Medulla oblongata (tissue), 1 donor: Measurements from ENCODE around the gene AHCTF1.

Source experiments
- DNase-seq: peaks from one replicate; pipeline ENCODE4 v3.0.0-alpha.2; 2015; ENCODE audit errors: extremely low spot score

Gene AHCTF1, protein sequence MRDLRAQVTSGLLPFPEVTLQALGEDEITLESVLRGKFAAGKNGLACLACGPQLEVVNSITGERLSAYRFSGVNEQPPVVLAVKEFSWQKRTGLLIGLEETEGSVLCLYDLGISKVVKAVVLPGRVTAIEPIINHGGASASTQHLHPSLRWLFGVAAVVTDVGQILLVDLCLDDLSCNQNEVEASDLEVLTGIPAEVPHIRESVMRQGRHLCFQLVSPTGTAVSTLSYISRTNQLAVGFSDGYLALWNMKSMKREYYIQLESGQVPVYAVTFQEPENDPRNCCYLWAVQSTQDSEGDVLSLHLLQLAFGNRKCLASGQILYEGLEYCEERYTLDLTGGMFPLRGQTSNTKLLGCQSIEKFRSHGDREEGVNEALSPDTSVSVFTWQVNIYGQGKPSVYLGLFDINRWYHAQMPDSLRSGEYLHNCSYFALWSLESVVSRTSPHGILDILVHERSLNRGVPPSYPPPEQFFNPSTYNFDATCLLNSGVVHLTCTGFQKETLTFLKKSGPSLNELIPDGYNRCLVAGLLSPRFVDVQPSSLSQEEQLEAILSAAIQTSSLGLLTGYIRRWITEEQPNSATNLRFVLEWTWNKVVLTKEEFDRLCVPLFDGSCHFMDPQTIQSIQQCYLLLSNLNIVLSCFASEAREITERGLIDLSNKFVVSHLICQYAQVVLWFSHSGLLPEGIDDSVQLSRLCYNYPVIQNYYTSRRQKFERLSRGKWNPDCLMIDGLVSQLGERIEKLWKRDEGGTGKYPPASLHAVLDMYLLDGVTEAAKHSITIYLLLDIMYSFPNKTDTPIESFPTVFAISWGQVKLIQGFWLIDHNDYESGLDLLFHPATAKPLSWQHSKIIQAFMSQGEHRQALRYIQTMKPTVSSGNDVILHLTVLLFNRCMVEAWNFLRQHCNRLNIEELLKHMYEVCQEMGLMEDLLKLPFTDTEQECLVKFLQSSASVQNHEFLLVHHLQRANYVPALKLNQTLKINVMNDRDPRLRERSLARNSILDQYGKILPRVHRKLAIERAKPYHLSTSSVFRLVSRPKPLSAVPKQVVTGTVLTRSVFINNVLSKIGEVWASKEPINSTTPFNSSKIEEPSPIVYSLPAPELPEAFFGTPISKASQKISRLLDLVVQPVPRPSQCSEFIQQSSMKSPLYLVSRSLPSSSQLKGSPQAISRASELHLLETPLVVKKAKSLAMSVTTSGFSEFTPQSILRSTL (N-terminal part only)

GRCh38 chr1:246931549-246932365, at the start of gene AHCTF1:
AHCTF1 (minus strand) TSS chr1:246931948; CDS start chr1:246918370, 13,578 bp downstream.
- peak; percentile 99 for DNase-seq

- no peak for DNase-seq
Observed at GRCh38 chr1:246978785-246979184, 47.0 kb upstream of the AHCTF1 start.

DNA sequence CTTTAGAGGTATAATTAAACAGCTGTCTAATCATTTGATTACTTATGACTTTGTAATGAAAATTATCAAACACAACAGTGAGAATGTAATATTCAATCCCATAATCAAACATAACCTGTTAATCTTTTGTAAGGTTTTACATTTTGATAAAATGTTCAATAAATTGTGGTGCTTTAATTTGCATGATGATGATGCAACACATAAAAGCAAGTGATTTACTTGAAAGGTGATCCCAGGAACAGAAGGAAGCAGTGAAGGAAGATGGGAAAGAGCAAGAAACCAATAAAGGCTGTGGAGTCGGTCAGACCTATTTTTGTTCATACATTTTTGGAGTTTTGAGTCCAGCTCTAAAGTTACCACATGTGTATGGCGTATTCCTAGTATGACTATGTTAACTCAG, 46.5 kb upstream of the AHCTF1 start:
- no peak for DNase-seq

GRCh38 chr1:246971969-246972368, 40.2 kb upstream of the AHCTF1 start:
- DNase-seq = no peak

- DNase-seq = peak; percentile 74
Observed at GRCh38 chr1:246971090-246971721, 39.5 kb upstream of the AHCTF1 start.

DNA sequence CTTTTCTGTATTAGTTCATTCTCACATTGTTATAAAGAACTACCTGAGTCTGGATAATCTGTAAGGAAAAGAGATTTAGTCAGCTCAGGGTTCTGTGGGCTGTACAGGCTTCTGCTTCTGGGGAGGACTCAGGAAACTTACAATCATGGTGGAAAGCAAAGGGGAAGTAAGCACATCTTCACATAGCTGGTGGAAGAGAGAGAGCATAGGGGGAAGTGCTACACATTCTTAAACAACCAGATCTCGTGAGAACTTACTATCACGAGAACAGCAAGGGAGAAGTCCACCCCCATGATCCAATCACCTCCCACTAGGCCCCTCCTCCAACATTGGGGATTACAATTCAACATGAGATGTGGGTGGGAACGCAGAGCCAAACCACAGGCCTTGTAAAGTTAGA, 37.9 kb upstream of the AHCTF1 start:
- DNase-seq = no peak

GRCh38 chr1:246966502-246966901, 34.8 kb upstream of the AHCTF1 start:
- no peak for DNase-seq

DNA sequence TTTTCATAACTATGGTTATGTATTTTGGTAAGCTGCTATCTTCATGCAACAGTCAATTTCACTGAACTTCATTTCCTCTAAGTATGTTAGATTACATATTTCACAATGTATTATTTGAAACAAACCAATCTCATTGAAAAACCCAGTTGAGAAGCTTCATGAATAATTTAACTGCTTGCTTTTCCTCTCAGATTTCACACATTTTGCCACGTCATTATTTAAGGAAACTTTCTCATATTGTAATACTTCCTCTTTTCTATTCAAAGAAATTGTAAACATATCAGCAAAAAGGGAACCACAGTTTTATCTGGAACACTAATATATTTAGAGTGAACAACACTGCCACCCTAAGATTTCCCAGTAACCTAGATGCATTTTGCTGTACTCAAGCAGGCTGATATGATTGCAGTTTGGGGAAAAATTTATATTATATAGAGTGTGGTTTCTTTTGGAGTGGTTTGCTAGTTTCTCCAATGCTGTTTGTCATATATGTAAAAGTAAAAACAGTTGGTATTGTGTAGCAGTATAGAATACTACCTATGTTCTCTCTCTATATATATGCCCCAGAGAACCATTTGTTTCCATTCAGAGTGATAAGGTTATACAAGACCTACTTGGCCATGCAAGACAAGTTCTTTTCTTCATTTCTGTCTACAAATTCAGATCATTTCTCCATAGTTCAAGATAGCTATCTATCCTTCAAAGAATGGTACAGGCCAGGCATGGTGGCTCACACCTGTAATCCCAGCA, 28.4 kb upstream of the AHCTF1 start:
- peak; percentile 57 for DNase-seq

DNA sequence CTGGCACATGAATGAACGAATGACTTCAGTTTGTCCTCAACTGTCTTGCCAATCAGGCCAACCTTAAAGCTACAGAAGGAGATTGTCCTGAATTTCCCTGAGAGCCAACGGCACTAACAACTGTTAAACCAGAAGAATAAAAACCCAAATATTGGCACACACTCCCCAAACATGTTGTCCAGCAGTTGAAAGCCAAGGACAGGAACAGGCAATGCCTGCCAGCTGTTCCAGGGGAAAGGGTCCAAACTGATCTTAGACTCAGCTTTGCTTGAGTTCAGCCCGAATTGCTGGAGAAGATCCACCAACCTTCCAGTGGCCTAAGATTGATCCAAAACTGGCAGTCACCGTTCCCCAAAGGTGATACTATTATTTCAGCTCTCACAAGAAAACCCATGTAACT, 22.4 kb upstream of the AHCTF1 start:
- DNase-seq = no peak

- DNase-seq = no peak
Observed at GRCh38 chr1:246951413-246951812, 19.7 kb upstream of the AHCTF1 start.

GRCh38 chr1:246949956-246950355, 18.2 kb upstream of the AHCTF1 start:
- DNase-seq = no peak

- DNase-seq = peak; percentile 72
Observed at GRCh38 chr1:246947255-246947654, 15.5 kb upstream of the AHCTF1 start.

DNA sequence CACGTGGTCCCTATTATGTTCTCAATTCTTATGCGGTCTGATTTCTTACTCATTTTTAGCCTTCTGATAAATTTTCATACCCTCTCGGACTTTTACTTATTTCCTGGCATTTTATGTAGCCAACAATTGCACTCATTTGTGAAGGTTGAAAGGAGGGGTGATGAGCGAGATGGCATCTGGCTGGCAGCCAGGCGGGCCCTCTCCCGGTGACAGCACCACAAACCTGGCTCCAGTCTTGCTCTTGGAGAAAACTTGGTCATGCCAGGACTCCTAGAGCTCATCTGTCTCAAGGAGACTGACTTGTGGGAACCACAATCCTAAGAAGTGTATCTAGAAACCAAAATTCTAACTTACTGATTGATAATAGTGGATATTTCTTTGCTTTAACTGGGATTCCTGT, 14.6 kb upstream of the AHCTF1 start:
- DNase-seq = no peak

DNA sequence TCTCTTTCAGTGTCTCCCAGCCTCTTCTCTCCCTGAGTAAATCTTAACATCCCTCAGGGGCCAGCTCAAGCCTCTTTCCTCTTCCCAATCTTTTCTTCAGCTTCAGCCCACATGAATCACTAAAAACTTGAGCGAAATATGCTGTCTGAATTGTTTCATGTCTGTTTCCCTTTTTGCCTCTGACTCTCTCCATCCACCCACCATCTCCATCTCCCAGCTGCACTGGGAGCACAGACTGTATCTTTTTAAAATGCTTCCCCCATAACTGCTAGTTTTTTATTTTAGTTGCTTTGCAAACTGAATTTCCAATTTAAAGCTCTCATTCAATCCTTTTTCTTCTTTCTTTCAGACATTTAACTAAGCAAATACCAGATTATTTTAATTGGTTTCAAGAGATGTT, 3.0 kb upstream of the AHCTF1 start:
- no peak for DNase-seq

DNA sequence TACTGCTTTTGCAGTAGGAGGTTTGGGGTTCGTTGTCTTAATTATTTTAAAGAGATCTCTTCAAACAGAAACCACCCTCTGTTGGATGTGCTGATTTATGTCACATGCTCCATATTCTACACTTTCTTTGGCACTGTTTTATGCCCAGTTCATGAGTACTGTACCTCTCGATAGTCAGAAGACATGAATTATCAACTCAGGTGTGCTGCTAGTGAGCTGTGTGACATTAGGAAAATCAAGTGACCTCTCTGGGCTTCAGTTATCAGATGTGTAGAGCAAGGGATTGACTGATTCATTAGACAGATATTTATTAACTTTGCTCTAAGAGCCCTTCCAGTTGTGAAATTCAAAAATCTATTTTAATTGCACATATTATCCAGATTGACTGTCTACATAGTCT, 2.1 kb upstream of the AHCTF1 start:
- no peak for DNase-seq

- DNase-seq = peak; percentile 22
Observed at GRCh38 chr1:246932366-246932700, 585 bp upstream of the AHCTF1 start.

- peak; percentile 48 for DNase-seq
Observed at GRCh38 chr1:246930830-246931548, 759 bp downstream of the AHCTF1 start.

DNA sequence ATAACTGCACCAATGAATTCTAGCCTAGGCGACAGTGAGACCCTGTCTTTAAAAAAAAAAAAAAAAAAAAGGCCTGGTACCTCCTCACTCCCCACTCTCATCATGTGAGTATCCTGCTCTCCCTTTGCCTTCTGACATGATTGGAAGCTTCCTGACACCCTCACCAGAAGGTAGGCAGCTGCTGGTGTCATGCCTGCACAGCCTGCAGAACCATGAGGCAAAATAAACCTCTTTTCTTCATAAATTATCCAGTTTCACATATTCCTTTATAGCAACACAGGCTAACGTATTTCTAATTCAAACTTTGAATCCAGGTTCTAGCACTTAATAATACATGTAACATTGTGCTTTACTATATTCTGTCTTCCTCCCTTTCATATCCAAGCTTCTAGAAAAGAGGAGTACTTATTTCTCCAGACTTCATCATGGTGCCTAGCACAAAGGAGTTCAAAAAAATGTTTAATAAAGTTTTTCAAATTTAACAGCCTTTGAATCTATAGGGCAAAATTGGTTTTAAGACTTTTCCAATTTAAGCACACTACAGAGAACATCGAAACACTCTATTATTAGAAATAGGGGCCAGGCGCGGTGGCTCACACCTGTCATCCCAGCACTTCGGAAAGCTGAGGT, 5.6 kb downstream of the AHCTF1 start:
- DNase-seq = no peak

GRCh38 chr1:246923900-246924299, 7.8 kb downstream of the AHCTF1 start:
- no peak for DNase-seq
